ENCODE data around the gene MCTS1. TPM values are rescaled to one million over a fixed set of nuclear protein-coding genes. Genes with fewer than 3 reads are reported as not detected.
"Not testable (repeated sequence)": the region's sequence is repeated elsewhere in the genome, so short reads cannot be mapped to it uniquely, and the experiment has no call there.

MCTS1 gene
- polyA plus RNA-seq, 3 donors = 48.5 to 59.2 (median 55.2) TPM

DNA sequence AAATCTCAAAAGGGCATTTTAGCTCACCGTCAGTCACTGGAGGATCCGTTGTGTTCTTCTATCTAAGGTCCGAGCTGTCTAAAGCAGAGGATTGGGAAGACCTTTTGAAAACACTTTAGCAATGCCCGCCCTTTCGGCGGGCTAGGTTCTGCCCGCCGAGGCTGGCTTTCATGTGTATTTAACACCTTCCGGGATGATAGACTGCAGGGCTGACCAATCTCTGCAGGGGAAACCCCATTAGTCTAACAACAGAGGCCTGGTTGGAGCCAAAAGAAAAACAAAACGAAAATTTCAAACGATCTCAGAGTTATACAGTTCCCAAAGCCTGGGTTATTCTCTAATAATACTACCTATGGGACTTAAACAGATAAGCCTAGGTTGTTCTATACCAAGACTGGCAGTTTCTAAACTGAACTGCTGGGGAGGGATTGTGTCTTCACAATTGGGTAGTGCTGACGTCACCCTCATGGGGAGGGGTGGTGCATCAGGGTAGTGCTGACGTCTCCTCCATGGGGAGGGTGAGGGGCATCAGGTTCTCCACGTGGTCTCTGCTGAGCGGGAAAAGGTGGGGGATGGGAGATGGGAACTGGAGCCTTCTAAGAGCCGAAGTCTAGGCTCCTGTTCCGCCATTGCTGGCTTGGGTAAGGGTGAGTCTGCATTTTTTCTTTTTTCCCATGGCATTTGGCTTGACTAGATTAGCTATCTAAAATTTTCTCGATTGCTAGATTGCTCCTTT lies 28.4 kb upstream of the MCTS1 start:
- DNase-seq (ENCODE audit: extremely low read depth in 1 of 11, low read depth in 9 of 11, low spot score in 4 of 11) = no peak

DNA sequence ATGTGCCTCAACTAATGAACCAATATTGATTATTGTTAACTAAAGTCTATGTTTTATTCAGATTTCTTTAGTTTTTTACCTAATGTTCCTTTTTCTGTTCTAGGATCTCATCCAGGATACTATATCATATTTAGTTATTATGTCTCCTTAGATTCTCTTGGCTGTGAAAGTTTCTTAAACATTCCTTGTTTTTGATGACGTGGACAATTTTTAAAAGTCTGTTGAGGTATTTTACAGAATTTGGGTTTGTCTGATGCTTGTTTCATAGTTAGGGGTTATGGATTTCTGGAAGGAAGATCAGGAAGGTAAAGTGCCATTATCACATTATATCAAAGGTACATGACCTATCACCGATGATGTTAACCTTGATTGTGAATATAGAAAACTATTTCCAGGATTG lies 18.2 kb upstream of the MCTS1 start:
- DNase-seq (ENCODE audit: extremely low read depth in 1 of 11, low read depth in 9 of 11, low spot score in 4 of 11) = no peak

DNA sequence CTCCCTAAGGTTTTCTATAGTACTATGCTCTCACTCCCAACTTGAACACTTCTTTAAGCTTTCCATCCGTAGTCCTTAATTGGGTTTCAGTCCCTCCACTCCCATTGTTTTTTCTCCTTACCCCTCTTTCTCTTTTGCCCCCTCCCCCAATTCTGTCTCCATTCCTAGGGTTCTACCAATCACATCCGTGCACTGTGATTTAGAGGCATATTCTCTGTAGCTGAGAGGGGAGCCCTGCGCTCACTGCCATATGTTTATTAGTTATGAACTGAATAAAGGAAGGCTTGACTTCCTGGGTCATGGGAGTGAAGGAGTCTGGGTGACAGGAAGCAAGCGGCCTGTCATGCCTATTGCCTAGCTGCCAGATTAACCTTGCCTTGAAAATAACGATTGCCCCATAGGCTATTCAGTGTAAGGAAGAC lies 471 bp downstream of the MCTS1 start:
- DNase-seq (ENCODE audit: extremely low read depth in 1 of 11, low read depth in 9 of 11, low spot score in 4 of 11) = peak in 6 of 11 donors; percentile 1 to 8 (median 4)

DNA sequence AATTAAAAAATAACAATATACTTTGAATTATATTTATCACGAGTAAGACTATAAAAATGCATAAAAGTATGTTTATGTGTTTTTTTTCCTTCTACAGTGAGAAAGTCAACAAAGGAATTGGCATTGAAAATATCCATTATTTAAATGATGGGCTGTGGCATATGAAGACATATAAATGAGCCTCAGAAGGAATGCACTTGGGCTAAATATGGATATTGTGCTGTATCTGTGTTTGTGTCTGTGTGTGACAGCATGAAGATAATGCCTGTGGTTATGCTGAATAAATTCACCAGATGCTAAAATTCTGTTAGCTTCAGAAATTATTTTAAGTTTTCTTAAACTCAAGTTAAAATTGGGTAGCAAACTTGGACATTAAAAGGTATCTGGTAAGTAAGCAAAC lies 8.2 kb downstream of the MCTS1 start:
- DNase-seq (ENCODE audit: extremely low read depth in 1 of 11, low read depth in 9 of 11, low spot score in 4 of 11) = no peak

DNA sequence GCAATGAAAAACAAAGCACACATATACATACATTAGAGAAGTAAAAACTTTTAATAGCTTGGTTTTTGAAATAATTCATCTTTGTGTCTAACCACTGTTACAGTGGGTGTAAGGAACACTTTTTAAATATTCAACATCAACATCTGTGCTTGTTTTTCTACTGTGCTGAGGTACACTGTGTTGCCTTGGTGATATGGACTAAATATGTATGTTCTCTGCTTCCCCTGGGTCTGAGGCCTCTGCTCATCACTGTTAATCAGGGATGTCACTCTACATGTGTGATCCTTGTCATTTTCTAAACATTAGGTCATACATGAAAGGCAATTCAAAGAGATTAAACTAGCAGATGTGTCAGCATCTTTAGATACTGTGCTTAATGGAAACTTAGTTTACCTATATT lies 10.9 kb downstream of the MCTS1 start:
- DNase-seq (ENCODE audit: extremely low read depth in 1 of 11, low read depth in 9 of 11, low spot score in 4 of 11) = no peak

DNA sequence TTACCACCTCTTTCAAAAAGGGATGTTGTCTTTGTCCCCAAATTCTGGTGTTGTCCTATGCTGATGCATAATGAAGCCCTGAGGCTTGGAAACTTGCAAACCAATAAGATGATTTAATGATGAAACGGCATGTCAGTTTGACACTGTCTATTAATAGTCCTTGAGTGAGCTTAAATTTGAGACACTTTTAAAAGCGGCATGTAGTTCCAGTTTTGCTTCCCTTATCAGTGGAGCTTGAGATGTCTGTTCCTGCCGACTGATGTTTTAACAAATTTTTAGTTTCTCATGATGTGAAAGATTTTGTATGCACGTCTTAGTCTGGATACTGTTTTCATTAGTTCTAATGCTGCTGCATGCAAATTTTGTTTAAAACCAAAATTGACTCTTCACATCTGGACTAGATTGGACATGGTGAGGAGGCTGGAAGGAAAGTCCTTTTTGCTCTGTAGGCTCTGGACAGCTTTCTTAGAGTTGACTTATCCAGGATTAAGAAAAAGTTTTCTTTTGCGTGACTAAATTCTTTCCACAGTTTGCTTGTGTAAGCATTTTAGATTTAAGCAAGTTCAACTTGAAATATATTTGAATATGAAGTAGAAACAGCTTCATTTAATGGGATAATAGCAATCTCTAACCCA lies 14.2 kb downstream of the MCTS1 start:
- no peak for DNase-seq (ENCODE audit: extremely low read depth in 1 of 11, low read depth in 9 of 11, low spot score in 4 of 11)

DNA sequence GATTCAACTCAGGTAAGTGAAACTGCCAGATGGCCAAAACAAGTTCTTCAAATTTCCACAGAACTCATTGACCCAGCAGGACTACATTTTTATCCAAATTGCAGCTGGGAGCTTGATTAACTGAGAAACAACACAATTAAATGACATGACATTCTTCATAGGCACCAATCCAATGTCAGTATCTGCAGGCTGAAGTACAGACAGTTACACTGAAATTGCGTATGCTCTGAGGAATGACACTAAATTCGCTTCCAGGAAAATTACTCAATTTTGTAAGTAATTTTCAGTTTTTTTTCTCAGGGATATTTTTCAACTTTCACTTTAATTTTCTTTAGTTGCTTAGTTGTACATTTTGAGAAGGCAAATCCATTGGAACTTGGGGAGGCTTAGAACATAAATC lies 21.5 kb downstream of the MCTS1 start:
- no peak for DNase-seq (ENCODE audit: extremely low read depth in 1 of 11, low read depth in 9 of 11, low spot score in 4 of 11)

DNA sequence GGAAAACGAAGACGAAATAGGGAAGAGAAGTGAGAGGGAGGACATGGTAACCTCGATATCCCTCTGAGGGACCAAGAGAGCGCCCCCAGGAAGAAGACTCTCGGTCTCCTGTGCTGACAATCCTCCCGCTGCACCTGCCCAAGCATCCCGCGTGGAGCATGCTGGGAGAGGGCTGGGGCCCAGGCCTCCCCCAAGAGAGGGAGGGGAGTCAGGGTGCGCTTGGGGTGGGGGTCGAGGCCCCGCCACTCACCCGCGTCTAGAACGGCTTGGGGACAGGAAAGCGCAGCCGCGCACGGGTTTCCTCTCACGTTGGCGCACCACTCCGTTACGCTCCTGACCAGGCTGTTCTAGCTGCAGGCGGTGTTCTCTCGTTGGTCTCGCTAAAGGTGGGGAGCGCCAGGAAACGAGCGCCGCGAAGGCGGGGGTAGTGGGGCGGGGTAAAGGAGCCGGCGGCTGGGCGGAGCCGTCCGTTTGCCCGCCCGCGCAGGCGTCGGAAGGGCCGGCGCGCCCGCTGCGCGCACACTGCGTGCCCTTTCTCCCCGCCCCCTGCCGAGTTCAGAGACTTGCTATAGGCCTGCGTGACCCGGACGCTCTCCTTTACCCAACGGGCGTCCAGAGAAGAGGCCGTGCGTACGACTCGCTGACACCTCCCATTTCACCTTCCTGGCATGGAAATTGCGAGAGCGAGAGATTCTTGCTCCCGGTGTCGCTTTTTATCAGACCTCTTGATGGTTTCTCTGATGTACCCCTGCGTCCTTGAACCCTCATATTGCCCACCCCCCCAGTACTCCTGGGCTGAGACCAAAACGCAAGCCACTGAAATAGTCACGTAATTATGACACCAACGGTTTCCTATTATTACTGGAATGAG lies 26.0 kb downstream of the MCTS1 start, which contains the start of gene C1GALT1C1:
Gene C1GALT1C1 (minus strand): TSS at position 388 of the 871 bp plus-strand sequence. CDS start 2,888 bp downstream, outside the sequence.
- DNase-seq (ENCODE audit: extremely low read depth in 1 of 11, low read depth in 9 of 11, low spot score in 4 of 11) = peak; percentile 56 to 86 (median 78)

DNA sequence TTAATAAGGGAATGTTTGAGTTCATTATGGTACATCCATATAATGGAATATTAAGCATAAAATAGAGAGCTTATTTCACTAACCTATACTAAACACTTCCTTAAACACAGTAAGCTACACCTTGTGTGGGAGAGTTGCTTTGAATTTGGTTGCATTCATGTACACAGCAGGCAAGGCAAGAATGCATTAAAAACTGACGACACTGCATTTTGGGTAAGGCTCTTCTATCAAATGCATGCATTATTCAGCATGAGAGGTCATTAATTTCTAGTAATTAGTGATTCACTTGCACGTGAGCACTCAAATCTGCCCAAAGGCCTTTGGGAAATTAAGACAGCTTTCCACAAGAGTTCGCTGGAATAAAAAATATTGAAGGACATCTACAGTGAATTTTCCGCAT lies 34.7 kb downstream of the MCTS1 start:
- no peak for DNase-seq (ENCODE audit: extremely low read depth in 1 of 11, low read depth in 9 of 11, low spot score in 4 of 11)

DNA sequence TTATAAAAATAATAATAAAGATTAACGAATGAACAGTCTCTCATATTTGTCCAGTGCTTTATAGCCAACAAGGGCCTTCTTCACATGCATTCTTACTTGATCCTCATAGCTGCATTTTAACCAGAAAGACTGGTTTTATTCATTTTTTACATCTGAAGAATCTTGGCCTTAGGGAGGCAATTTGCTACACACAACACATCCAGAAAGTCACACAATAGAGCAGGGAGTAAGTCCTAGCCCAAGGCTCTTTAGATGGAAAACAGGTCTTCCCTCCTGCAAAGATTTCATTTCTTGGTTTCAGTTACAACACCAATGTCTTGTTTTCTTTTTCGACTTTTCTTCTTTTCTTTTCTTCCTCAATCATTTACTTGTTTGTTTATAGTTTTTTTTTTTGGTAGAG lies 39.0 kb downstream of the MCTS1 start:
- no peak for DNase-seq (ENCODE audit: extremely low read depth in 1 of 11, low read depth in 9 of 11, low spot score in 4 of 11)

DNA sequence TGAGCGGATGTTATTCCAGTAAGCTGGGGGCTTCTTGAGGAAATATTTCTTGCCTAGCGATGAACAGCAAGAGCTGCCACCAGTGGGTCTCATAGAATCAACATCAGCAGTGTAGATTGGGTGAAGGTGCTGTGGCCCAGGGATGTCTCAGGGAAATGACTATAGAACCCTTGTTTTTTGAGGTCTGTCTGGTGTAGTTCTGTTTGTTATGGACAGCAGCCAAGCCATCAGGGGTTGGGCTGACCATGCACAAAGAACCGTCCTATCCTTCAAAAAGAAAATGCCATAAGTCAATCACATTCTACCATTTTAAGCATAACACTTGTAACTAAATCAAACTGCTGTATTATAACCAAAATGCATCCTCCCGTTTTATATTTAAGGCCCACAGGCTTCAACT lies 43.2 kb downstream of the MCTS1 start:
- DNase-seq (ENCODE audit: extremely low read depth in 1 of 11, low read depth in 9 of 11, low spot score in 4 of 11) = no peak

DNA sequence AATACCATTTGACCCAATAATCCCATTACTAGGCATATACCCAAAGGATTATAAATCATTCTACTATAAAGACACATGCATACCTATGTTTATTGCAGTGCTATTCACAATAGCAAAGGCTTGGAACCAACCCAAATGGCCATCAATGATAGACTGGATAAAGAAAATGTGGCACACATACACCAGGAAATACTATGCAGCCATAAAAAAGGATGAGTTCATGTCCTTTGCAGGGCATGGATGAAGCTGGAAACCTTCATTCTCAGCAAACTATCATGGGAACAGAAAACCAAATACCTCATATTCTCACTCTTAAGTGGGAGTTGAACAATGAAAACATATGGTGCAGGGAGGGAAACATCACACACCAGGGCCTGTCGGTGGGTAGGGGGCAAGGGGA lies 48.4 kb downstream of the MCTS1 start:
- DNase-seq (ENCODE audit: extremely low read depth in 1 of 11, low read depth in 9 of 11, low spot score in 4 of 11) = not testable (repeated sequence)

DNA sequence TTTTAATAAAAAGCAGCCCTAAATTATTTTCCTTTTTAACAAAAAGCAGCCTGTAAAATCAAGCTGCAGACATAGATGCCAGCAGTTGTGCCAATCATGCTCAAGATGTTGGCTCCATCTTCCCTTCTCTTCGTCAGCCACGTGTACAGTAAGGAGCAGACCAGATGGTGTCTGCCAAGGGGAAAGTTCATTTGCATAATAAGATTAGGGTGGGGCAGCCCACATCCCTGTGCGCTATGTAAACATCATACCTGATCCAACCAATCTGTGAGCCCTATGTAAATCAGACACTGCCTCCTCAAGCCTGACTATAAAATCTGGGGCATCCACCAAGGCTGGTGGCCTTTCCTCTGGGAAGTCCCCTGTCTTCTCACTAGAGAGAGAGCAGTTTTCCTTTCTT lies 49.1 kb downstream of the MCTS1 start:
- DNase-seq (ENCODE audit: extremely low read depth in 1 of 11, low read depth in 9 of 11, low spot score in 4 of 11) = no peak

DNA sequence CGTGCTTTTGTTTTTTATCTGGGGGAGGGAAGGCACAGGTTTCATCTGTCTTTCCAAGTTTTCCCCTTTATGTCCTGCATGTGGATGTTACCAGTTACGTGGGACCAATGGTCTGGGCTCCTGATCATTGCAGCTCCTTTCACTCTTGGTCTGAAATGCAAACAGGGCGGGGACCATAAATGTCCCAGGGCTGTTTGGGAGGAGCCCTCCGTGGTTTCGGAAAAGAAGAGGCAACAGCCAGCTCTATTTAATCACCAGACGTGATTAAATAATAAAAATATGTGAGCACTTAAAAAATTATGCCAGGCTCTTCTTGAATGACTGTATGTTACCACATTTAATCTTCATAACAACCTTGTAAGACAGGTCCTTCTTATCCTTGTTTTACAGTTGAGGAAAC lies 56.7 kb downstream of the MCTS1 start:
- DNase-seq (ENCODE audit: extremely low read depth in 1 of 11, low read depth in 9 of 11, low spot score in 4 of 11) = no peak

Other genes starting within 250 kb of the MCTS1 start
- under 1 TPM in 1 of 3 donors, not detected in 2; 0.09 TPM for gene ATP1B4, start 242.0 kb upstream of the MCTS1 start, polyA plus RNA-seq (ENCODE audit: insufficient read length in 3 of 3)
- 100 to 1,000 TPM; 140 to 160 (median 158) TPM for gene LAMP2, start 134.8 kb upstream of the MCTS1 start, polyA plus RNA-seq (ENCODE audit: insufficient read length in 3 of 3)
- gene CUL4B, start 43.1 kb upstream of the MCTS1 start, polyA plus RNA-seq (ENCODE audit: insufficient read length in 3 of 3) = 10 to 100 TPM; 64.6 to 79.6 (median 74.2) TPM
- 10 to 100 TPM; 29.6 to 34.5 (median 30.1) TPM for gene C1GALT1C1, start 26.0 kb downstream of the MCTS1 start, polyA plus RNA-seq (ENCODE audit: insufficient read length in 3 of 3)